DOHH2 (cell line): ENCODE results near the gene CASS4.

Experiments
- EZH2phosphoT487 ChIP-seq: fragments of 200-600 bp; sonication (generic); IDR thresholded peaks from 2 replicates; pipeline ENCODE4 v1.6.1; 2017; ENCODE audit warnings: borderline replicate concordance, mild to moderate bottlenecking, antibody characterized with exemption, low read length, moderate library complexity, mixed read lengths
- TF ChIP-seq, protein P1 (sequence below): fragments of 200-600 bp; sonication (generic); IDR thresholded peaks from one replicate; pipeline ENCODE4 v1.5.1; 2014; ENCODE audit warnings: antibody characterized with exemption, mild to moderate bottlenecking, low read depth, low read length; ENCODE audit not compliant: poor library complexity, severe bottlenecking

DNA sequence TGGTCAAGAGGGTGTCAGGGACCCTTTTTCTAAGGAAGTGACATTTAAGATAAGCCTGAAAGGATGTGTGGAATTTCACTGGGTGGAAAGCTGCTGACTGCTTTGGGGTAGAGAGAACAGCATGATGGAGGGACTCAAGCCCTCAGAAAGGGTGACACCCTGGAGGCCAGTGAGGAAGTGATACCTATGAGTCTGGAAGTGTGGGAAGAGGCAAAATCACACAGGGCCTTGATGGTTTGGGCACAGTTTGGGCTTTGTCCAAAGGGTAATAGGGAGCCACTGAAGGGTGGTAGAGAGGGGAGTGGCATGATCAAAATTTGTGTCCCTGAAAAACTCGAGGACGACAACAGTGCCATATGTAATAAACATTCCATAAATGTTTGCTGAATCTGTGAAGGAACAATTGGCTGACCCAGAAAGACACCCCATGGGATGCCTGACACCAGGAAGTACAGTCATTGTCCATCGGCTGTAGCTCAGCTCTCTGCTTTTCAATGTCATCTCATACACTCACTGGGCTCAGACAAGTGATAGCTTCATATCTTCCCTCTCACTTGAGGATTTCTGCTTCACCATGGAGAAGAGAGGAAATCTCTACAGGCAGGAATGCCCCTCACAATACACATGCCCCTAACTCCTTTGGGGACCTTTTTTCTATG is 21.3 kb downstream of the CASS4 start:
- TF ChIP-seq, protein P1, sequence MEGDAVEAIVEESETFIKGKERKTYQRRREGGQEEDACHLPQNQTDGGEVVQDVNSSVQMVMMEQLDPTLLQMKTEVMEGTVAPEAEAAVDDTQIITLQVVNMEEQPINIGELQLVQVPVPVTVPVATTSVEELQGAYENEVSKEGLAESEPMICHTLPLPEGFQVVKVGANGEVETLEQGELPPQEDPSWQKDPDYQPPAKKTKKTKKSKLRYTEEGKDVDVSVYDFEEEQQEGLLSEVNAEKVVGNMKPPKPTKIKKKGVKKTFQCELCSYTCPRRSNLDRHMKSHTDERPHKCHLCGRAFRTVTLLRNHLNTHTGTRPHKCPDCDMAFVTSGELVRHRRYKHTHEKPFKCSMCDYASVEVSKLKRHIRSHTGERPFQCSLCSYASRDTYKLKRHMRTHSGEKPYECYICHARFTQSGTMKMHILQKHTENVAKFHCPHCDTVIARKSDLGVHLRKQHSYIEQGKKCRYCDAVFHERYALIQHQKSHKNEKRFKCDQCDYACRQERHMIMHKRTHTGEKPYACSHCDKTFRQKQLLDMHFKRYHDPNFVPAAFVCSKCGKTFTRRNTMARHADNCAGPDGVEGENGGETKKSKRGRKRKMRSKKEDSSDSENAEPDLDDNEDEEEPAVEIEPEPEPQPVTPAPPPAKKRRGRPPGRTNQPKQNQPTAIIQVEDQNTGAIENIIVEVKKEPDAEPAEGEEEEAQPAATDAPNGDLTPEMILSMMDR: no peak
- TF ChIP-seq EZH2phosphoT487: no peak
